Endodermal cell (in vitro differentiated cells): ENCODE results near the gene FKBP1B. TPM values are rescaled to one million over a fixed set of nuclear protein-coding genes. Genes with fewer than 3 reads are reported as not detected.

Experiments used
- DNase-seq: peaks from one replicate; pipeline ENCODE4 v3.0.0-alpha.2; 2017
- H3K27ac ChIP-seq: 2 replicates; pipeline ENCODE4 v1.5.1; 2013; ENCODE audit warnings: mild to moderate bottlenecking, low read depth, low read length, moderate library complexity
- H3K27me3 ChIP-seq: 2 replicates; pipeline ENCODE4 v1.6.1; 2013; ENCODE audit warnings: mild to moderate bottlenecking, low read length, moderate library complexity; ENCODE audit not compliant: insufficient read depth, control insufficient read depth, poor library complexity, severe bottlenecking
- H3K36me3 ChIP-seq: 2 replicates; pipeline ENCODE4 v1.7.0; 2013; ENCODE audit warnings: mild to moderate bottlenecking, low read length, moderate library complexity; ENCODE audit not compliant: control insufficient read depth, insufficient read depth
- H3K4me1 ChIP-seq: one replicate; pipeline ENCODE4 v1.7.0; 2013; ENCODE audit warnings: low read length; ENCODE audit not compliant: control insufficient read depth, insufficient read depth
- H3K4me3 ChIP-seq: 2 replicates; pipeline ENCODE4 v1.5.1; 2013; ENCODE audit warnings: mild to moderate bottlenecking, low read length, moderate library complexity
- H3K9ac ChIP-seq: 2 replicates; pipeline ENCODE4 v1.6.1; 2013; ENCODE audit warnings: mild to moderate bottlenecking, low read length, moderate library complexity; ENCODE audit not compliant: poor library complexity, severe bottlenecking; ENCODE audit errors: extremely low read depth
- H3K9me3 ChIP-seq: 2 replicates; pipeline ENCODE4 v1.6.1; 2013; ENCODE audit warnings: mild to moderate bottlenecking, low read length, moderate library complexity; ENCODE audit not compliant: control insufficient read depth
- H3K27ac Mint-ChIP-seq: 2 replicates; pipeline ENCODE4 v1.8.0; 2020; ENCODE audit warnings: mixed read lengths
- H3K27me3 Mint-ChIP-seq: 2 replicates; pipeline ENCODE4 v1.8.0; 2021; ENCODE audit warnings: mild to moderate bottlenecking, mixed read lengths; ENCODE audit not compliant: insufficient read depth
- H3K36me3 Mint-ChIP-seq: 2 replicates; pipeline ENCODE4 v1.8.0; 2020; ENCODE audit warnings: low read depth, mixed read lengths
- H3K4me1 Mint-ChIP-seq: 2 replicates; pipeline ENCODE4 v1.8.0; 2020; ENCODE audit warnings: mixed read lengths
- H3K4me3 Mint-ChIP-seq: 2 replicates; pipeline ENCODE4 v1.8.0; 2020; ENCODE audit warnings: mild to moderate bottlenecking, moderate library complexity, mixed read lengths
- H3K9me3 Mint-ChIP-seq: 2 replicates; pipeline ENCODE4 v1.8.0; 2020; ENCODE audit warnings: mild to moderate bottlenecking, mixed read lengths
- WGBS, 2 experiments: methylation state at CpG; one replicate each; pipeline versions ENCODE4 v1.1.5 to v1.1.7; 2013; ENCODE audit warnings: missing lambda C conversion rate in 2 of 2, mixed read lengths in 1 of 2; ENCODE audit not compliant: insufficient coverage in 1 of 2, insufficient read length in 1 of 2; 5-methylcytosine and 5-hydroxymethylcytosine counted together
- total RNA-seq, 2 donors: library from RNA; stranded (reverse); fragmentation: NEBNext Ultra II Directional in 1 of 2; extraction: Animal tissue kit (Norgen Biotek cat#: 25700) in 1 of 2; gene quantifications; 2 replicates in 1 of 2; 3 replicates in 1 of 2; pipeline ENCODE4 v1.2.1, GENCODE V29; 2021
- TF ChIP-seq, protein P1 (sequence below): fragments of 200-600 bp; sonication (generic); conservative IDR thresholded peaks from 2 replicates; pipeline ENCODE4 v1.5.0; 2021; ENCODE audit warnings: antibody characterized with exemption, mild to moderate bottlenecking

Gene FKBP1B
- total RNA-seq, 2 donors from 2014 or later, result 35.3 to 39.0 TPM

- H3K27ac ChIP-seq, result no peak overlapping the region
- no peak overlapping the region for H3K9ac ChIP-seq
- no peaks in the 10 kb centered on the region for H3K9me3 ChIP-seq
- H3K4me3 Mint-ChIP-seq, result no peak overlapping the region
- H3K4me3 ChIP-seq, result no peak overlapping the region
- H3K36me3 ChIP-seq, result peaks cover 3% of the 10 kb centered on the region
- no peak for DNase-seq
- 91% methylated on average over 8 of the region's 8 CpGs for WGBS, 2 experiments
- H3K36me3 Mint-ChIP-seq, result peaks cover 16% of the 10 kb centered on the region
- TF ChIP-seq, protein P1, sequence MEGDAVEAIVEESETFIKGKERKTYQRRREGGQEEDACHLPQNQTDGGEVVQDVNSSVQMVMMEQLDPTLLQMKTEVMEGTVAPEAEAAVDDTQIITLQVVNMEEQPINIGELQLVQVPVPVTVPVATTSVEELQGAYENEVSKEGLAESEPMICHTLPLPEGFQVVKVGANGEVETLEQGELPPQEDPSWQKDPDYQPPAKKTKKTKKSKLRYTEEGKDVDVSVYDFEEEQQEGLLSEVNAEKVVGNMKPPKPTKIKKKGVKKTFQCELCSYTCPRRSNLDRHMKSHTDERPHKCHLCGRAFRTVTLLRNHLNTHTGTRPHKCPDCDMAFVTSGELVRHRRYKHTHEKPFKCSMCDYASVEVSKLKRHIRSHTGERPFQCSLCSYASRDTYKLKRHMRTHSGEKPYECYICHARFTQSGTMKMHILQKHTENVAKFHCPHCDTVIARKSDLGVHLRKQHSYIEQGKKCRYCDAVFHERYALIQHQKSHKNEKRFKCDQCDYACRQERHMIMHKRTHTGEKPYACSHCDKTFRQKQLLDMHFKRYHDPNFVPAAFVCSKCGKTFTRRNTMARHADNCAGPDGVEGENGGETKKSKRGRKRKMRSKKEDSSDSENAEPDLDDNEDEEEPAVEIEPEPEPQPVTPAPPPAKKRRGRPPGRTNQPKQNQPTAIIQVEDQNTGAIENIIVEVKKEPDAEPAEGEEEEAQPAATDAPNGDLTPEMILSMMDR, result no peak
- H3K27ac Mint-ChIP-seq, result no peak overlapping the region
- no peaks in the 10 kb centered on the region for H3K27me3 ChIP-seq
- no peaks in the 10 kb centered on the region for H3K4me1 ChIP-seq
- no peaks in the 10 kb centered on the region for H3K9me3 Mint-ChIP-seq
- H3K4me1 Mint-ChIP-seq, result peaks cover 5% of the 10 kb centered on the region
- H3K27me3 Mint-ChIP-seq, result peaks cover 2% of the 10 kb centered on the region
Measured at GRCh38 chr2:24051833-24052232, 2.3 kb downstream of the FKBP1B start.

GRCh38 chr2:24052951-24053350 lies 3.4 kb downstream of the FKBP1B start:
- H3K9ac ChIP-seq, result no peak overlapping the region
- no peaks in the 10 kb centered on the region for H3K27me3 ChIP-seq
- Mint-ChIP-seq H3K4me3 (no peak overlapping the region), H3K27me3 (peaks cover 2% of the 10 kb centered on the region), H3K4me1 (no peaks in the 10 kb centered on the region), H3K9me3 (no peaks in the 10 kb centered on the region), H3K27ac (no peak overlapping the region), H3K36me3 (peaks cover 17% of the 10 kb centered on the region)
- no peak for DNase-seq
- H3K36me3 ChIP-seq, result peaks cover 3% of the 10 kb centered on the region
- no peak overlapping the region for H3K27ac ChIP-seq
- no CpG with 5 or more reads among the region's 1 CpG for WGBS, 2 experiments
- H3K4me1 ChIP-seq, result no peaks in the 10 kb centered on the region
- H3K9me3 ChIP-seq, result no peaks in the 10 kb centered on the region
- TF ChIP-seq, protein P1, result no peak
- H3K4me3 ChIP-seq, result no peak overlapping the region

DNA sequence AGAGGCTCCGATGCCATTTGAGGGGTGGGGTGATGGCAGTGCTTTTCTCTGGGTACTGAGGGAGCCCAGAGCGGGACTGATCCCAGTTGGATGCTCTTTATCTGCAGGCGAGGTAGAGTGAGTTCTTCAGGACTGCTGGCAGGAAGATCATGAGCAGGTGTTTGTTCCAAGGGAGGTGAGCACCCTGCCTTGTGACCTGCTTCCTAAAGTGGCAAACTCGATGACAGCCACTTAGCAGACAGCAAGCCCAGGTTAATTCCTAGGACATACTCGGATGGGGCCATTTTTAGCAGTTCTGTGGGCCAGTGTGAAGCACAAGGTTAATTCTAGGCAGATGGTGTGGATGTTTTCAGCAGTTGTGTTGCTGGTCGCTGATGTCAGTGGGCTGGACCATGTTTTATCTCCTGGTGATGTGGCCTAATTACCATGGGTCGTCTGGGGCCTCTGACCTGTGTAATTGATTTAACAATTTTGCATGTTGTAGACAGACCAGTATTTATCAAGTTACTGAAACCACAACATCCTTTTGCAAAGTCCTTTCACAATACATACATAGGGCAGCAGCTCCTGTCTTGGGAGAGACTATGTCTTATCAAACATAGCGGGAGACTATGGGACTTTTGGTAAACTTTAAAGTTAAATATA lies 4.9 kb downstream of the FKBP1B start:
- H3K4me3 ChIP-seq, result no peak overlapping the region
- TF ChIP-seq, protein P1, result no peak
- no peak for DNase-seq
- Mint-ChIP-seq H3K9me3 (no peaks in the 10 kb centered on the region), H3K4me3 (no peak overlapping the region), H3K27ac (no peak overlapping the region), H3K36me3 (peaks cover 17% of the 10 kb centered on the region), H3K4me1 (no peaks in the 10 kb centered on the region), H3K27me3 (no peaks in the 10 kb centered on the region)
- H3K9ac ChIP-seq, result no peak overlapping the region
- 90 to 97% methylated on average over 6 to 7 of the region's 8 CpGs for WGBS, 2 experiments
- H3K9me3 ChIP-seq, result no peaks in the 10 kb centered on the region
- no peaks in the 10 kb centered on the region for H3K4me1 ChIP-seq
- peaks cover 3% of the 10 kb centered on the region for H3K36me3 ChIP-seq
- H3K27ac ChIP-seq, result no peak overlapping the region
- no peaks in the 10 kb centered on the region for H3K27me3 ChIP-seq
